GM19452 (cell line): Measurements from ENCODE around the gene HHIPL1.

Experiments
- ATAC-seq: cut with Tn5 transposase; IDR thresholded peaks from one replicate; pipeline ENCODE4 v1.9.1; 2021; ENCODE audit not compliant: unreplicated experiment

The HHIPL1 gene

DNA sequence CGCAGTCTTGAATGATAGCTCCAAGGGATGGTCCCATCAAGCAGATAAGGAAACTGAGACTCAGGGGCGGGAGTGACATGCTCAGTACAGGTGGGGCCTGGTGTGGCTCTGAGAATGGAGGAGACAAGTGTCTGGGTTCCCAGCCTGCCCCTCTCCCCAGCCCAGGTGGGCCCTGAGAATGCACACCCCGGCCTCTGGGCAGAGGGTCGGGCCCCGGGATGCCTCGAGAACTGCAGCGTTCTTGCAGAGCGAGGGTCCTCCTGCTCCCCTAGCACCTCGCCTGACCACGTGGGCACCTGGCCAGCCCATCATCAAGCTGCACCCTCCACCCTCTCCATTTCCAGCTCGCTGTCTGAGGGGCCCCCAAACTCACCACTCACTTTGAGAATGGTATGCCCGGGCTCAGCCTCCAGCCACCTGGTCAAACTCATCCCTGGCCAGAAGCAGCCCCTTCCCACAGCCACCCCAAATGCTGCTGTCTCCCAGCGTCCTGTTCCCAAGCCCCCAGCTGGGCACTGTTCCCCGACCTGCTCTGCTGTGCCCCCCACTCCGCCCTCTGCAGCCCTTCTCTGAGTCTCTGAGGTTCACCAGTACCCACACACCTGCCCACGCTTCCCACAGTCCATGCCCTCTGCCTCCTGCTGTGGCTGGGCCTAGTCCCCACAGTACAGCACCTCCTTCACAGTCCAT lies 83.4 kb downstream of the HHIPL1 start:
- ATAC-seq: no peak

GRCh38 chr14:99728981-99729451 lies 84.1 kb downstream of the HHIPL1 start:
- no peak for ATAC-seq
